Measurements from ENCODE around the gene PFN1. TPM values are rescaled to one million over a fixed set of nuclear protein-coding genes. Genes with fewer than 3 reads are reported as not detected.

The PFN1 gene
- total RNA-seq, 2 donors from 2014 or later = 1,346 to 1,950 TPM

DNA sequence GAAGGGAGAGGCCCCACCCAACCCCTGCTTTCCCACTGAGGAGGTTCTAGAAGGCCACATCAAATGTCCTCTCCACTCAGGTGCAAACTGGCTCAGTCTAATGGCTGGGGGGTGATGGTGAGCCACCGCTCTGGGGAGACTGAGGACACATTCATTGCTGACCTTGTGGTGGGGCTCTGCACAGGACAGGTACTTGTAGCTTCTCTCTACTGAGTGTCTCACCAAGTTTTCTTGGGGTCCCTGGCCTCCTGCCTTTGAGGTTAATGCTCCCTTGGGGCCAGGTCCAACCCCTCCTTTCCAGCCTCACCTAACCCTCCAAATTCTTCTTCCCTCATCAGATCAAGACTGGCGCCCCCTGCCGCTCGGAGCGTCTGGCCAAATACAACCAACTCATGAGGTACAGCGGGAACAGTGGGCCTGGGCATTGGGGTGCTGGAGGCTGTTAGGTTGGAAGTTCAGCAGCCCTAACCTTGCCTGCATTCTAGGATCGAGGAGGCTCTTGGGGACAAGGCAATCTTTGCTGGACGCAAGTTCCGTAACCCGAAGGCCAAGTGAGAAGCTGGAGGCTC is 8.2 kb upstream of the PFN1 start:
- Mint-ChIP-seq H3K27ac (peak overlapping the region; percentile 31), H3K27me3 (no peaks in the 10 kb centered on the region), H3K4me1 (peaks cover 14% of the 10 kb centered on the region), H3K4me3 (no peak overlapping the region), H3K36me3 (ENCODE audit: low read depth) (peaks cover 28% of the 10 kb centered on the region), H3K9me3 (no peaks in the 10 kb centered on the region)
- ATAC-seq (replicated peaks) = no peak

DNA sequence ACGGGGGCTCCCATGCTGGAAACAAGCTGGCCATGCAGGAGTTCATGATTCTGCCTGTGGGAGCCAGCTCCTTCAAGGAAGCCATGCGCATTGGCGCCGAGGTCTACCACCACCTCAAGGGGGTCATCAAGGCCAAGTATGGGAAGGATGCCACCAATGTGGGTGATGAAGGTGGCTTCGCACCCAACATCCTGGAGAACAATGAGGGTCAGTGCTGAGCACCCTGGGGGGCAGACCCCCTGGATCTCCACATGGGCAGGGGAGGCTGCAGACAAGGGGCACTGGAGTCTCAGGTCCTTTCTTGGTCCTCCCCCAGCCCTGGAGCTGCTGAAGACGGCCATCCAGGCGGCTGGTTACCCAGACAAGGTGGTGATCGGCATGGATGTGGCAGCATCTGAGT is 6.8 kb upstream of the PFN1 start:
- H3K9me3 Mint-ChIP-seq = no peaks in the 10 kb centered on the region
- no peak overlapping the region for H3K4me3 Mint-ChIP-seq
- no peak overlapping the region for H3K27ac Mint-ChIP-seq
- no peaks in the 10 kb centered on the region for H3K27me3 Mint-ChIP-seq
- H3K36me3 Mint-ChIP-seq (ENCODE audit: low read depth) = peaks cover 17% of the 10 kb centered on the region
- ATAC-seq (replicated peaks) = no peak
- H3K4me1 Mint-ChIP-seq = peaks cover 17% of the 10 kb centered on the region

DNA sequence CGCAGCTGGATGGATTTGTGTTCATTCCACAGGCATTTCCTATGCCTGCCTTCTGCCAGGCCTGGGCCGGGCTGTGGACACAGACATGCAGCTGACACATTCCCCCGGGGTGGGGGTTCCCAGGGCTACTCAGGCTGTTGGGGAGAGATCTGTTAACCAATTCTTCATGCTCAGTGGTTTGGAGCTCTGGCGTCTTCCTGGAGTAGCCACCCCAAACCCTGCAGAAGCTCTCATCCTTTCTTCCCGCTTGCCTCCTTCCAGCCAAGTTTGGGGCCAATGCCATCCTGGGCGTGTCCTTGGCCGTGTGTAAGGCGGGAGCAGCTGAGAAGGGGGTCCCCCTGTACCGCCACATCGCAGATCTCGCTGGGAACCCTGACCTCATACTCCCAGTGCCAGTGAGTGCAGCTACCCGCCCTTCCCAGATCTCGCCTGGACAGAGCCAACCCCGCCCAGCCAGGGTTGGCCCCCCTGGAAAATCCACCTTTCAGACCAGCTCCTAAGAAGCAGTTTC is 5.2 kb upstream of the PFN1 start:
- H3K4me3 Mint-ChIP-seq = no peak overlapping the region
- peaks cover 17% of the 10 kb centered on the region for H3K4me1 Mint-ChIP-seq
- peaks cover 9% of the 10 kb centered on the region for H3K36me3 Mint-ChIP-seq (ENCODE audit: low read depth)
- H3K9me3 Mint-ChIP-seq = no peaks in the 10 kb centered on the region
- no peaks in the 10 kb centered on the region for H3K27me3 Mint-ChIP-seq
- H3K27ac Mint-ChIP-seq = no peak overlapping the region
- no peak for ATAC-seq (replicated peaks)

DNA sequence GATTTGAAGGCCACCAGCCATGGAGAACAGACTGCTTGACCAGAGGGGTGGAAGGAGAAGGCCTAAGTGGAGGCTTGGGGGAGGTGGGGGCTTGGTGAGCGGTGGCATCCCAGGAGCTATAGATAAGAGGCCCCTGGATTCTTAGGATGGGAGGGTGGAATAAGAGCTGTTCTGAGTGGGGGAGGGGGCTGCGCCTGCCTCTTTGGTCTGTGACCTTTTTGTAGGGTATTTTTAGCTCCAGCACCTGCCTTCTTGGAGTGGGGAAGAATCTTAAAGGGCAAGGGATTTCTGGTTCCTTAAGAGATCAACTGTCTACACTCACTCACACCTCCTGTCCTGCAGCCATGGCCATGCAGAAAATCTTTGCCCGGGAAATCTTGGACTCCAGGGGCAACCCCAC is 3.2 kb upstream of the PFN1 start:
- Mint-ChIP-seq H3K27ac (peak overlapping the region; percentile 90), H3K4me1 (peaks cover 17% of the 10 kb centered on the region), H3K27me3 (no peaks in the 10 kb centered on the region), H3K9me3 (no peaks in the 10 kb centered on the region), H3K4me3 (peak overlapping the region; percentile 88), H3K36me3 (ENCODE audit: low read depth) (peaks cover 19% of the 10 kb centered on the region)
- no peak for ATAC-seq (replicated peaks)

DNA sequence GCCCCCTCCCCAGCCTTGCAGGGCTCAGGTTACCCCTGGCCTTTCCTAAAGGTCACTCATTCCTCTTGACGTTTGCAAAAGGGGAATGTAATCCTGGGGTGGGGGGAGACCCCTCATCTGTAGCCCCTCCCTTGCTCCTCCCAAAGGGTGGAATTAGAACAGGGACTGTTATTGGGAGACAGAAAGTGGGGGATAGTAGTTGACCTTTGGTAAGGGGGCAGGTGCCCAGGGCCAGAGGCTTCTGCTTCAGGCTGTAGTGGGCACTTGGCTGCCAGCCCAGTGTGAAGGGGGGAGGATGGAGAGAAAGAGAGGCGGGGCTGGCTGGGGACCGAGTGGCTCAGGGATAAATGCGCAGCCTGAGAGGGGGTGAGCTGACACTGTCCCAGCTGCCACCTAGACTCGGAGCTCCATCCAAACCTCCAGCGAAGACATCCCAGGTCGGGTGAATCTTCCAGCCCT is 2.4 kb upstream of the PFN1 start, which contains the start of gene ENO3:
Gene ENO3 (plus strand): TSS at position 374 of the 459 bp plus-strand sequence. CDS start 711 bp downstream, outside the sequence.
- H3K4me3 Mint-ChIP-seq = peak within 1 kb of the TSS; percentile 88
- peaks cover 10% of the 10 kb centered on the region for H3K4me1 Mint-ChIP-seq
- H3K9me3 Mint-ChIP-seq = no peaks in the 10 kb centered on the region
- no peak for ATAC-seq (replicated peaks)
- peak within 1 kb of the TSS; percentile 90 for H3K27ac Mint-ChIP-seq
- H3K36me3 Mint-ChIP-seq (ENCODE audit: low read depth) = peaks cover 26% of the 10 kb centered on the region
- no peaks in the 10 kb centered on the region for H3K27me3 Mint-ChIP-seq

DNA sequence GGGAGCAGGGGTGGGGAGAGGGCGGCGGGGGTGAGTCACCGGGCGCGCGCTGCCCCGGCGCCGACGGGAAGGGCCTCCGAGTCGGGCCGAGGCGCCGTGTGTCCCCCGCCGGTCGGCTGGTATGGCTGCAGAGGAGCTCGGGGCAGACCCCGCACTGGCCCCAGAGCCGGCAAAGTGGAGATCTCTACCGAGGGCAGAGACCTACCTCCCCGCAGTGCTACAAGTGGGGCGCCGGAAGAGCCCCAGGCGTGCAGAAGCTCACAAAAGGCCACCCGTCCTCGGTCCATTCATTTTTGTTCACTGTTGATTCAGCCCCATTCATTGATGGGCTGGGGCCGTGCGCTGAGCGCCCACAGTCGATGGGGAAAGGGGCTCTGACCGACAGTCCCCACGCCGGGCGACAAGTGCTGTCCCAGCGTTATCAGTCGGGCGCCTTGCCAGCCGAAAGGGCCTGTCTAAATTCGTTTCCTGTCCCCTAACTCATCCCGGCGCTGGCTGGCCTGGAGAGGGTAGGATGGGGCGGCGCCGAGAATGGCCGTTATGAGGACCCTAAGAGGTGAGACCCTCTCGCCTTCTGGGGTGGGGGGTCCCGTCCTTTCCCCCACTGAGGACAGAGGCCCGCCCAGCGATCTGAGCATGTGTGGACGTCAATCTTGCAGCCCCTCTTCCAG is 1.9 kb upstream of the PFN1 start:
- H3K36me3 Mint-ChIP-seq (ENCODE audit: low read depth) = peaks cover 32% of the 10 kb centered on the region
- H3K27ac Mint-ChIP-seq = peak overlapping the region; percentile 90
- H3K9me3 Mint-ChIP-seq = no peaks in the 10 kb centered on the region
- H3K4me1 Mint-ChIP-seq = peaks cover 14% of the 10 kb centered on the region
- ATAC-seq (replicated peaks) = peak; percentile 27
- no peaks in the 10 kb centered on the region for H3K27me3 Mint-ChIP-seq
- H3K4me3 Mint-ChIP-seq = peak overlapping the region; percentile 88

DNA sequence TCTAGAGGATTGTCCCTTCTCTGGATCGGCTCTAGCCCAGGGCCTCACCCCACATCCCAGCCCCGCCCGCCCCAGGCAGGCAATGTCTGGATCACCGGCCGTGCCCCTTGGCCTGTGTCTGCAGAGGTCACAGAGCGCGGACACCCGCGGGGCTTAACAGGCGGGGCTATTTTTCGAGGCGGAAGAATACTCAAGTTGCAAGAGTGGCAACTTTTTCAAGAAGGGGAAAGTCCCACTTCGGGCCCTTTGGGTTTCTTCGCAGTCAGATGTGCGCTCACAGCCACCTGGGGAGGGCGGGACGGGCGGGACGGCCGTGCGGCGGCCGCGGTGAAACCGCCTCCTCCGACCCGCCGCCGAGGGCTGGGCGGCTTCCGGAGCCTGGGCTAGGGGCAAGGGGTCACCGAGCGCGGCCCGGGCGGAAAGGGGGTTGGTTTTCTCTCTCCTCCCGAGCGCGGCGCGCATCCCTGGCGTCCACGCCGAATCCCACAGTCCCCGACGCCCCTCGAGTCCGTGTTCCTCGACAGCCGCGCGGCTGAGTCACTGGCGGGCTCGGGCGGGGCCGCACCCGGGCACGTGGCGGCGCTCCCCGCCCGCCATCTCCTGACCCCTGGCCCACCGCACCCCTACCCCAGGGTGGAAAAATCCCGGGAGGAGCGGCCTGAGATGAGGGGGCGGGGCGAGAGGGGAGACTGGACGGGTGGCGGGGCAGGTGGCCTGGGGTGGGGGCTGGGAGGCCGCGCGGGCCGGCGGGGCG is 1.2 kb upstream of the PFN1 start:
- ATAC-seq (replicated peaks) = peak; percentile 45
- Mint-ChIP-seq H3K4me1 (peaks cover 21% of the 10 kb centered on the region), H3K27ac (peak overlapping the region; percentile 97), H3K4me3 (peak overlapping the region; percentile 91), H3K27me3 (no peaks in the 10 kb centered on the region), H3K36me3 (ENCODE audit: low read depth) (peaks cover 39% of the 10 kb centered on the region), H3K9me3 (no peaks in the 10 kb centered on the region)

DNA sequence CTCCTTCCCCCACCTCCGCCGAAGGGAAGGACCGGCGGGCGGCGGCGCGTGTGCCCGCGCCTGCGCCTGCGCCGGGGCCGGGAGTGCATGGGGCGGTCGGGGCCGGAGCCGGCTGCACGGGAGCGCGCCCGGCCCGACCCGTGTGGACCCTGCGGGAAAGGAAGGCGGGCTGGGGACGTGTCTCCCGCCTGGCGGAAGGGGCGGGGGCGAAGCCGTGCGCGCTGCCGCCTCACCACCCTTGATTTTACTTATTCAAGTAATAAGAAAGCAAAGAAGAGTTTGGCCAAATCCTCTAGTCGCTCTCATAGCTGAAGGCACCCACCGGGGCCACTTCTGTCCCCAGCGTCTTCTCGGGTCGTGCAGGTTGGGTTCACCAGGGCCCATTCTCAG is 596 bp upstream of the PFN1 start:
- ATAC-seq (replicated peaks) = peak; percentile 46
- Mint-ChIP-seq H3K36me3 (ENCODE audit: low read depth) (peaks cover 45% of the 10 kb centered on the region), H3K4me3 (peak overlapping the region; percentile 91), H3K4me1 (peaks cover 27% of the 10 kb centered on the region), H3K9me3 (no peaks in the 10 kb centered on the region), H3K27me3 (no peaks in the 10 kb centered on the region), H3K27ac (peak overlapping the region; percentile 97)

DNA sequence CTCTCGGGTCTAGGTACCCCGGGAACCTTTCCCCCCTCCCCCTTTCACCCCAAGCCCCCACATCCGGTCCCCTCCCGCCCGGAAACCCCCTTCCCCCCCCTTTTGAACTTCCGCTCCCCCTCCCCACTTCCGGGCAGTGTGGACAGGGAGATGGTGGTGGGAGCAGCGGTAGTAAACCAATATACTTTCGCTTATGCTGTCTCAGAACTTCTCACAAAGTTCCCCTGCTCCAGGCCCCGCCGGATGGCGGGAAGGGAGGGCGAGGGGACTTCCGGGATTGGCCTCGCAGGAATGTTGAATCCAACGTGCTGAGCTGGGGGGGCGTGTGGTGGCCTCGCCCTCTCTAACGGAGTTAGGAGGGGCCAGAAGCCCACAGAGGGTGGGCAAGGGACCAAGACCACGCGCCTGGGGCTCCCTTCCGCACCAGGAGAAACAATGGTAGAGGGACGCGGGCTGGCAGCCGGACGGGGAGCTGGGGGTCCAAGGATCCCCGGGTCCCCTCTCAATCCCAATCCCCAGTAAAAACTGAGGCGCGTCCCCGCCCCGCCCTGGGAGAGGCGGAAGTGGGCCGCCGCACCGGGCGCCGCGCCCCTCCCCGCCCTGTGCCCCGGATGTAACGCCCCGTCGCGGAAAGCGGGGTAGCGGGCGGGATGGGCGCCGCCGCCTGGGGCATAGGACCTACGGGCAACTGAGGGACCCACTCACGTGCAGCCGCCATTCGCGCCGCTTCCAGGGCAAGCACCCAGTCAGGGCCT is 742 bp downstream of the PFN1 start:
- ATAC-seq (replicated peaks) = peak; percentile 18
- Mint-ChIP-seq H3K36me3 (ENCODE audit: low read depth) (peaks cover 58% of the 10 kb centered on the region), H3K9me3 (no peaks in the 10 kb centered on the region), H3K4me1 (peaks cover 37% of the 10 kb centered on the region), H3K4me3 (peak overlapping the region; percentile 91), H3K27ac (peak overlapping the region; percentile 94), H3K27me3 (no peaks in the 10 kb centered on the region)

DNA sequence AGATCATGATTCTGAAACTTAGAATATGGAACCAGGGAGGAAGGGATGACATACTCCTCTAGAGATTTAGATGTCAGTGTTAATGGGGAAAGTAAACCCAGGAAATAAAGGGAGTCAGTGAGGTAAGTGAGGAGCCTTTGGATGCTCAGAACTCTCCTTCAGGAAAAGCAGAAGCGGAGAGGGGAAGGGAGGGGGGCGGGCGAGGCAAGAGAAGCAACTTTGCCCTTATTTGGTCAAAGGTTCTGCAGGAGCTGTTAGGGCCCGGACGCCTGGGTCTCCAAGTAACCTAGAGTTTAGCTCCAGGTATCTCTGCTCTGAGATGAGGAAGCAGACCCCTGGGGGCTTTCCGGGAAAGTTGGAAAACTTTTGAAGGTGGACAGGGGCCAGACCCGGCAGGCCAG is 1.3 kb downstream of the PFN1 start:
- Mint-ChIP-seq H3K9me3 (no peaks in the 10 kb centered on the region), H3K36me3 (ENCODE audit: low read depth) (peaks cover 64% of the 10 kb centered on the region), H3K4me3 (peak overlapping the region; percentile 91), H3K4me1 (peaks cover 38% of the 10 kb centered on the region), H3K27ac (peak overlapping the region; percentile 94), H3K27me3 (no peaks in the 10 kb centered on the region)
- ATAC-seq (replicated peaks) = no peak

DNA sequence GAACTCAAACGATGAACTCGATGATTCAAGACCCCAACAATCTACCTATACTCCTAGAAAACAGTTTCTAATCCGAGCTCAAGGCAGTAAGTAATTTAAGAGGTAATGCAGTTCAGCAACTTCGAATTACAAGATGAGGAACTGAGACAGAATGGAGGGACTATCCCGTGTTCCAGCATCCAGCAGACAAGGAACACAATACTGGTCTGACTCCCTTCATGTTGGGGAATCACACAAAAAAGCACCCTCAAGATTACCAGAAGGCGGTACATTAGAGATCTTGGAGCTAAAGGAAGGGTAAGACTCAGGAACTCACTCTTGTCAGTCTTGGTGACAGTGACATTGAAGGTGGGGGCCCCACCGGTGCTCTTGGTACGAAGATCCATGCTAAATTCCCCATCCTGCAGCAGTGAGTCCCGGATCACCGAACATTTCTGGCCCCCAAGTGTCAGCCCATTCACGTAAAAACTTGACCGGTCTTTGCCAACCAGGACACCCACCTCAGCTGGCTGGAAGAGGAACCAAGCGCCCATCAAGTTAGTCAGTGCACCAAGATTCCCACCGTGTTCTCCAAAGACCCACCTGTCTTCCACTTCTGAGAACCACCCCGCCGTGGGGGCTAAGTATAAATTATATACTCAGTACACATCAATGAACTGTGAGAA is 1.9 kb downstream of the PFN1 start:
- ATAC-seq (replicated peaks) = no peak
- peaks cover 70% of the 10 kb centered on the region for H3K36me3 Mint-ChIP-seq (ENCODE audit: low read depth)
- peak overlapping the region; percentile 94 for H3K27ac Mint-ChIP-seq
- no peaks in the 10 kb centered on the region for H3K27me3 Mint-ChIP-seq
- H3K9me3 Mint-ChIP-seq = no peaks in the 10 kb centered on the region
- peaks cover 44% of the 10 kb centered on the region for H3K4me1 Mint-ChIP-seq
- peak overlapping the region; percentile 91 for H3K4me3 Mint-ChIP-seq

DNA sequence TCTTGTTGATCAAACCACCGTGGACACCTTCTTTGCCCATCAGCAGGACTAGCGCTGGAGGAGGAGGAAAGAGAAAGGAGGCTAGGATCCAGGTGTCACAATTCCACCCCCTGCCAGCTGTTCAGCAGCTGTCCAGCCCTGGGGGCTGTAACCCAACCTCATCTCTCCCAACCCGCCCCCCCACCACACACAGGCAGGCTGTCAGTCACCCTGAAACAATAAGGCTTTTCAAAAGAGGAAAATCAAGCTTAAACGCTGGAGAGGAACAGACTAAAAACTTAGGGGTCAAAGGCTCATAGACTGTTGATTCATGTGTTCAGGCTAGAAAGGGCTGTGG is 2.4 kb downstream of the PFN1 start:
- H3K27me3 Mint-ChIP-seq = no peaks in the 10 kb centered on the region
- H3K4me1 Mint-ChIP-seq = peaks cover 45% of the 10 kb centered on the region
- ATAC-seq (replicated peaks) = no peak
- H3K27ac Mint-ChIP-seq = peak overlapping the region; percentile 94
- peak overlapping the region; percentile 91 for H3K4me3 Mint-ChIP-seq
- peaks cover 75% of the 10 kb centered on the region for H3K36me3 Mint-ChIP-seq (ENCODE audit: low read depth)
- no peaks in the 10 kb centered on the region for H3K9me3 Mint-ChIP-seq

DNA sequence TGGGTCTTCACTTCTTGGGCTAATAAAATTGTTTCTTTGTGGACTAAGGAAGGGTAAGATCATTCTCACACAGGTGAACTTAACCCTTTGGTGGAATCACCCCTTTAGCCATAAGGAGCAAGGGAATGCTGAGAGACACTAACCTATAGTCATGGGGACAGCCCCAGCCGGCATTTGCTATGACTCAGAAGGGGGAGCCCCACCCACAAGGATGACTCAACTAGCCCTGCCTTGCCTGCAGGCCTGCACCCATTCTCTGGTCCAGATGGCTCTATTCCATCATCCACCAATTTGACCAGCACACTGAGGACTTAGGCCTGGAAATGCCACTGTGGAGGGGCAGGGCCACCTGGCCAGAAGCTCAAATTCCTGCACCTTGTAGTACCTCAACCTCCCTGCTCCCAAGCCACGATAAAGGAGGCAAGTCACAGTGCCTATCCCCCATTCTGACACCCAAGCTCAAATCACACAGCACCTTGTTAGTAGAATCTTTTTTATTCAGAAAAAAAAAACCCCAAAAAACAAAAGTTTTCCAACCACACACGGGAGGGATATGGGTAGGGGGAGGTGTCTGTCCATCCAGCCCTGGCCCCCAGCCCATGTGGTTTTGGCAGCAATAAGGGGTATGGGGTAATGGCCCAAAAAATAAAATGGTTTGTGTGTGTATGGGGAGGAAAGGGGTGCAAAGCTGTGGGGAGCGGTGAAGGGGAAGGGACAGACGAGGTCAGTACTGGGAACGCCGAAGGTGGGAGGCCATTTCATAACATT is 3.0 kb downstream of the PFN1 start:
- Mint-ChIP-seq H3K27ac (peak overlapping the region; percentile 94), H3K27me3 (no peaks in the 10 kb centered on the region), H3K9me3 (no peaks in the 10 kb centered on the region), H3K4me1 (peaks cover 40% of the 10 kb centered on the region), H3K4me3 (peak overlapping the region; percentile 91), H3K36me3 (ENCODE audit: low read depth) (peaks cover 81% of the 10 kb centered on the region)
- peak; percentile 59 for ATAC-seq (replicated peaks)

Data from activated T-helper 17 cell treated with anti-CD3 and anti-CD28 coated beads, Interleukin-2, amount 50 U/mL, for 72 hours (primary cell).